HCT116 (cell line): Measurements from ENCODE around the gene PAFAH1B1.

Experiments used
- CEBPB ChIP-seq: IDR thresholded peaks from 2 replicates; pipeline ENCODE4 v1.6.1; 2012; ENCODE audit warnings: low read depth
- CTCF ChIP-seq, 3 experiments: fragments of 200-600 bp in 1 of 3; sonication (generic) in 1 of 3; IDR thresholded peaks in 2 of 3; conservative IDR thresholded peaks in 1 of 3; 2 replicates each; pipeline ENCODE4 v1.5.1; 2012 to 2017; ENCODE audit warnings: low read depth in 2 of 3, low read length in 2 of 3, antibody characterized with exemption in 1 of 3, borderline replicate concordance in 1 of 3, control low read depth in 1 of 3, mild to moderate bottlenecking in 1 of 3, mixed read lengths in 1 of 3, mixed run types in 1 of 3, moderate library complexity in 1 of 3; ENCODE audit not compliant: insufficient read depth in 1 of 3
- EZH2 ChIP-seq: fragments of 200-600 bp; sonication (generic); IDR thresholded peaks from 2 replicates; pipeline ENCODE4 v1.6.1; 2017; ENCODE audit warnings: antibody characterized with exemption, mixed run types
- JUND ChIP-seq: IDR thresholded peaks from 2 replicates; pipeline ENCODE4 v1.6.1; 2012
- POLR2A ChIP-seq: IDR thresholded peaks from 2 replicates; pipeline ENCODE4 v1.7.0; 2011; ENCODE audit warnings: borderline replicate concordance; ENCODE audit not compliant: insufficient read depth, insufficient read length; ENCODE audit errors: extremely low read depth
- POLR2AphosphoS5 ChIP-seq: IDR thresholded peaks from 2 replicates; pipeline ENCODE4 v1.6.1; 2011; ENCODE audit warnings: mild to moderate bottlenecking, low read depth, low read length, moderate library complexity
- RAD21 ChIP-seq: IDR thresholded peaks from 2 replicates; pipeline ENCODE4 v1.6.1; 2012; ENCODE audit warnings: low read depth, mild to moderate bottlenecking
- SP1 ChIP-seq: IDR thresholded peaks from 2 replicates; pipeline ENCODE4 v1.6.1; 2012; ENCODE audit warnings: low read depth
- SRF ChIP-seq: IDR thresholded peaks from 2 replicates; pipeline ENCODE4 v1.6.1; 2012; ENCODE audit warnings: low read depth
- TCF7L2 ChIP-seq: IDR thresholded peaks from 2 replicates; pipeline ENCODE4 v1.7.0; 2011; ENCODE audit warnings: borderline replicate concordance, inconsistent platforms; ENCODE audit not compliant: insufficient read depth, insufficient read length; ENCODE audit errors: extremely low read depth
- TF ChIP-seq, protein P1 (sequence below): IDR thresholded peaks from 2 replicates; pipeline ENCODE4 v1.6.1; 2011; ENCODE audit warnings: mild to moderate bottlenecking, low read length, moderate library complexity; ENCODE audit not compliant: insufficient replicate concordance; ENCODE audit errors: extremely low read depth

- TF ChIP-seq CTCF (IDR thresholded peaks at IDR 0.05 in 2 of 3, conservative IDR thresholded peaks at IDR 0.05 in 1 of 3; ENCODE audit: borderline replicate concordance in 1 of 3, insufficient read depth in 1 of 3, low read depth in 2 of 3, low read length in 2 of 3), result no peak
- no peak for TF ChIP-seq POLR2AphosphoS5
- no peak for TF ChIP-seq TCF7L2
- no peak for TF ChIP-seq RAD21
- TF ChIP-seq, protein P1, sequence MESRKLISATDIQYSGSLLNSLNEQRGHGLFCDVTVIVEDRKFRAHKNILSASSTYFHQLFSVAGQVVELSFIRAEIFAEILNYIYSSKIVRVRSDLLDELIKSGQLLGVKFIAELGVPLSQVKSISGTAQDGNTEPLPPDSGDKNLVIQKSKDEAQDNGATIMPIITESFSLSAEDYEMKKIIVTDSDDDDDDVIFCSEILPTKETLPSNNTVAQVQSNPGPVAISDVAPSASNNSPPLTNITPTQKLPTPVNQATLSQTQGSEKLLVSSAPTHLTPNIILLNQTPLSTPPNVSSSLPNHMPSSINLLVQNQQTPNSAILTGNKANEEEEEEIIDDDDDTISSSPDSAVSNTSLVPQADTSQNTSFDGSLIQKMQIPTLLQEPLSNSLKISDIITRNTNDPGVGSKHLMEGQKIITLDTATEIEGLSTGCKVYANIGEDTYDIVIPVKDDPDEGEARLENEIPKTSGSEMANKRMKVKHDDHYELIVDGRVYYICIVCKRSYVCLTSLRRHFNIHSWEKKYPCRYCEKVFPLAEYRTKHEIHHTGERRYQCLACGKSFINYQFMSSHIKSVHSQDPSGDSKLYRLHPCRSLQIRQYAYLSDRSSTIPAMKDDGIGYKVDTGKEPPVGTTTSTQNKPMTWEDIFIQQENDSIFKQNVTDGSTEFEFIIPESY, result no peak
- TF ChIP-seq CEBPB, result no peak
- no peak for TF ChIP-seq JUND
- no peak for TF ChIP-seq POLR2A
- no peak for TF ChIP-seq SP1
- TF ChIP-seq EZH2, result no peak
- no peak for TF ChIP-seq SRF
Measured at GRCh38 chr17:2566056-2566455, 27.4 kb upstream of the PAFAH1B1 start.
